ENCODE measurements around the gene TMEM237. TPM values are rescaled to one million over a fixed set of nuclear protein-coding genes. Genes with fewer than 3 reads are reported as not detected.
A peak's percentile ranks its signal among the peaks of the same experiment; 100 is the strongest.

TMEM237 gene
- total RNA-seq, 1 donor from 2014 or later = 82.9 TPM

GRCh38 chr2:201600906-201601305 lies 42.4 kb downstream of the TMEM237 start:
- Histone ChIP-seq H3K36me3 (no peaks in the 10 kb centered on the region), H3K4me3 (no peak overlapping the region), H3K27me3 (peaks cover 5% of the 10 kb centered on the region), H3K4me1 (no peaks in the 10 kb centered on the region), H3K27ac (no peak overlapping the region), H3K9me3 (ENCODE audit: low read depth) (no peaks in the 10 kb centered on the region), H2AFZ (replicated peaks) (no peak overlapping the region), H3K4me2 (no peak overlapping the region), H3K9ac (no peak overlapping the region), H4K20me1 (ENCODE audit: low read depth) (no peaks in the 10 kb centered on the region), H3F3A (ENCODE audit: low read depth) (no peaks in the 10 kb centered on the region), H3K79me2 (ENCODE audit: low read depth) (no peaks in the 10 kb centered on the region)
- no peaks in the 10 kb centered on the region for H3K4me1 Mint-ChIP-seq
- H3K4me3 Mint-ChIP-seq = no peak overlapping the region
- TF ChIP-seq CTCF (IDR thresholded peaks at IDR 0.05) = no peak
- no peak for TF ChIP-seq EZH2phosphoT487 (IDR thresholded peaks at IDR 0.05)
- no peak for TF ChIP-seq EZH2 (IDR thresholded peaks at IDR 0.05)
- peaks cover 9% of the 10 kb centered on the region for H3K9me3 Mint-ChIP-seq
- DNase-seq (ENCODE audit: low spot score) = no peak
- peaks cover 3% of the 10 kb centered on the region for H3K27me3 Mint-ChIP-seq (ENCODE audit: insufficient read depth, low read depth)
- no peak overlapping the region for H3K27ac Mint-ChIP-seq
- H3K36me3 Mint-ChIP-seq = no peaks in the 10 kb centered on the region

- Mint-ChIP-seq H3K36me3 (no peaks in the 10 kb centered on the region), H3K9me3 (peaks cover 12% of the 10 kb centered on the region), H3K4me1 (no peaks in the 10 kb centered on the region), H3K4me3 (no peak overlapping the region), H3K27ac (no peak overlapping the region), H3K27me3 (ENCODE audit: insufficient read depth, low read depth) (peaks cover 3% of the 10 kb centered on the region)
- Histone ChIP-seq H3K4me1 (no peaks in the 10 kb centered on the region), H4K20me1 (ENCODE audit: low read depth) (no peaks in the 10 kb centered on the region), H3K27me3 (no peaks in the 10 kb centered on the region), H3K4me2 (no peak overlapping the region), H3K4me3 (no peak overlapping the region), H2AFZ (replicated peaks) (peak overlapping the region; percentile 73), H3K27ac (no peak overlapping the region), H3K79me2 (ENCODE audit: low read depth) (no peaks in the 10 kb centered on the region), H3F3A (ENCODE audit: low read depth) (no peaks in the 10 kb centered on the region), H3K36me3 (no peaks in the 10 kb centered on the region), H3K9me3 (ENCODE audit: low read depth) (no peaks in the 10 kb centered on the region), H3K9ac (no peak overlapping the region)
- DNase-seq (ENCODE audit: low spot score) = no peak
- TF ChIP-seq EZH2phosphoT487 (IDR thresholded peaks at IDR 0.05) (no peak), EZH2 (IDR thresholded peaks at IDR 0.05) (no peak), CTCF (IDR thresholded peaks at IDR 0.05) (no peak)
Measured at GRCh38 chr2:201597397-201597796, 45.9 kb downstream of the TMEM237 start.

GRCh38 chr2:201580486-201580885 lies 62.8 kb downstream of the TMEM237 start:
- Mint-ChIP-seq H3K27me3 (ENCODE audit: insufficient read depth, low read depth) (no peaks in the 10 kb centered on the region), H3K9me3 (no peaks in the 10 kb centered on the region), H3K4me3 (no peak overlapping the region), H3K27ac (no peak overlapping the region), H3K36me3 (no peaks in the 10 kb centered on the region), H3K4me1 (no peaks in the 10 kb centered on the region)
- Histone ChIP-seq H3K79me2 (ENCODE audit: low read depth) (no peaks in the 10 kb centered on the region), H2AFZ (replicated peaks) (peak overlapping the region; percentile 9), H3K4me2 (no peak overlapping the region), H3F3A (ENCODE audit: low read depth) (no peaks in the 10 kb centered on the region), H3K27ac (no peak overlapping the region), H3K36me3 (no peaks in the 10 kb centered on the region), H3K9me3 (ENCODE audit: low read depth) (no peaks in the 10 kb centered on the region), H3K9ac (no peak overlapping the region), H3K4me1 (no peaks in the 10 kb centered on the region), H3K4me3 (no peak overlapping the region), H3K27me3 (no peaks in the 10 kb centered on the region), H4K20me1 (ENCODE audit: low read depth) (no peaks in the 10 kb centered on the region)
- TF ChIP-seq EZH2phosphoT487 (IDR thresholded peaks at IDR 0.05) = no peak
- TF ChIP-seq CTCF (IDR thresholded peaks at IDR 0.05) = no peak
- no peak for TF ChIP-seq EZH2 (IDR thresholded peaks at IDR 0.05)
- DNase-seq (ENCODE audit: low spot score) = no peak

Data from neural progenitor cell (in vitro differentiated cells).